Endometrium (tissue), 2 donors: ENCODE data around the gene MYH7.

Experiments
- FAIRE-seq: peaks from 2 replicates; lab custom pipeline; 2012; peaks lifted over from hg19 to GRCh38; lab: Jason Lieb, UNC
- donor health status: control.
- donor health status: control.

Gene MYH7

GRCh38 chr14:23366426-23366921 lies 69.0 kb downstream of the MYH7 start:
- no peak for FAIRE-seq

DNA sequence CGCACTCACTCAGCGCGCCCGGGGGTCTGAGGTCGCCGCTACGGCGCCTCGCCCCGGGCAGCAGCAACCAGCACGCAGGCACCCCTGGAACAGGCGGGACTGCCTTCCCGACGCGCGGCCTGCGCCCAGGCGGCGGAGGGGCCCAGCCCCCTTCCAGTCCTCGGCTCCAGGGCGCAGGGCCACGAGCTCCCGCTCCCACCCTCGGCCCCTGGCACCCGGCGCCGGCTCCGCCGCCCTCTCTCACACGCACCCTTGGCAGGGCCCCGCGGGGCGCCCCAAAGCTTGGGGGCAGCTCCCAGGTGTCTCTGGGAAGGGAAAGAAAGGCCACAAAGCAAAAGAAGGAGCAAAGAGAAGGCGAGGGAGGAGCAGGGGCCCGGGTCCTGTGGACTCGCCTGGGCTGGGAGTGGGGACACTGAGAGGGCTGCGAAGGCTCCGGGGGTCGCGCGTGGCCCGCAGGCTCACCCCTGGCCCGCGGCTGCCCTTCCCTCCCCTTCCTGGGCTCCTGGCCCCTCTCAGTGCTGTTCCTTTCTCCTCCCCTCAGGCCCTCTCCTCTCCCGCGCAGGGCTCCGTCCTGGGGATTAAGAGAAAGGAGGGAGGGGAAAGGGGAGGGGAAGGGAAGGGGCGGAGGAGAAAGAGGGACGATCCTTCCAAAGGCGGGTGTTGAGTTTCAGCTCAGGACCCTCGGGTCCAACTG lies 69.6 kb downstream of the MYH7 start:
- FAIRE-seq: no peak

- FAIRE-seq: no peak
Measured at GRCh38 chr14:23365036-23365731, 70.3 kb downstream of the MYH7 start, which contains the start of gene EFS. EFS (minus strand) TSS chr14:23365172; CDS start chr14:23365025, 147 bp downstream.

- no peak for FAIRE-seq
Measured at GRCh38 chr14:23364164-23365035, 71.1 kb downstream of the MYH7 start.
